Bone marrow (tissue), 2 donors: ENCODE data around the gene RBM15.
A peak's percentile ranks its signal among the peaks of the same experiment; 100 is the strongest.

ENCODE experiments used
- DNase-seq, 2 donors: peaks; one replicate each; lab custom pipeline; 2025; lab: John Stamatoyannopoulos, UW

RBM15 gene

DNA sequence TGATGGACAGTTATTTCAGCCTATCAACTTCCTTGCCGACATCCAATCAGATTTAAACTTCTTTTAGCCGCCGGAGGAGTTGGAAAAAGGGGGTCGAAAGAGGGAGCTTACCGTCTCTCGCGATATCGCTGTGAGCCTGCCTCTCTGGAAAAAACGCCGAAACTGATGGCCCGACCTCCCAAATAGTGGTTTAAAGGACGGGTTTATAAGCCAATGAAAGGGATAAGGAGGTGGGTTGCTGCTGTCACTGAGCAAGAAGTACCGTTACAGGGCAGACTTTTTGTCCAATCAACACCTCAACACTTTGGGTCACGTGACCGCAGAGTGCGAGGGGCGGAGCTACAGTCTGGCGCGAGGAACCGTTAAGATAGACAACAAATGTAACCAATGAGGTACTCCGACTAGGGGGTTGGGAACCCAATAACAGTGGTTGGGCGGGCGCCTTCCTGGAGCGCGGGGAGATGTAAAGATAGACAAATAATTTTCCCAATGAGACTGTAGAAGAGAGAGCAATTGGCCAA is at the start of gene RBM15:
TSS of gene RBM15 (plus strand) at position 492 of the 521 bp plus-strand sequence. CDS start at position 521, 29 bp downstream.
- peak; percentile 94 to 100 for DNase-seq

- DNase-seq, result no peak
These were observed 47.7 kb upstream of the RBM15 start for GRCh38 chr1:110291241-110292030.

DNA sequence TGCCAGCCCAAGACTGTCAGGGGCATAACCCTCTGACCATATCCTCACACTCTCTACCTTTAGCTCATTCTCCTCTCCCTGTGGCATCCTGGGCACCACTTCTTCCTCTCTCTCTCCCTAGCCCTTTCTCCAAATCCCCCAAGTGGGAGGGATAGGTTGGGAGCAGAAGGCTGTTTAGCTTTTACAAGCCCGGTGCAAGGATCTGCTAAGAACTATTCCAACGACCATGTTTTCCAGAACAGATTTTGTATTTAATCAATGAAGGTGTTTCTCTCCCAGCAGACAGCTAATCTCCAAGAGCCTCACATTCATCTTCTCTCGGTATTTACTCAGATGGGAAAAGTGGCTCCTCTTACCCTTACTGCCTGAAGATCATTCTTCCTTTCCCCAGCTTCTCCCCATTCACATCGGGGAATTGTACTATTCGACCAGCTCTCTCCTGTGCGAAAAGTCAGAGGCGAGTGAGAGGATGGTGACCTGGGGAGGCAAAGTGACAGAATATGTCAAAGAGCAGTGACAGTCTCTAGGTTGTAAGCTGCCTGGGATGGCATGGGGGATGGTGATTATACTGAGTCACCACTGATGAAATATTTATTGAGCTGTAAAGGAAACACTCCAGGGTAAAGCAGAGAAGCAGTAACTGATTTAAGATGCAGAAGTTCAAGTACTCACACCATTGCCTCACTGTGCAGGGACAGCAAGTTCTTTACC is 47.0 kb upstream of the RBM15 start:
- DNase-seq, result no peak

DNA sequence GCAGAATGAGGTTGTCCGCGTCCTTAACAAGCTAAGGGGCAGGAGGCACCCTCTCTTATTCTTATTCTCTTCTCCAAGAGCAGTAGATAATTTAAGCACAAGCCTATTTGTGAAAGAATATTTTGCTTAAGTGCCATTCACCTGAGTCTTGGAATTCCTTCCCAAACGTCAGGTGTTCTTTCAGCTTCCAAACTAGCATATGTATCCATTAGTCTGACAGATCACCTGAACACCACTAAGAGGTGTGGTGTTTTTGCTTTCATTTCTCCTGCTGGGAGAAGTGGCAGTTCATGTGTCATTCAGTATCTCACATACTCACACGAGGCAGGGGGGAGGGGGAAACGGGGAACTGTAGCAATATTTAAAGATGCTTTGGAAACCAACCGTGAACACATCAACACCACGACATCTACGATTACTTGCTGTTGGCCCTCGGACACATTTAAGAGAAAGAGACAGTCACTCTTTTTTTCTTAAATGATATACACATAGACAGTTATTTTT is 45.5 kb upstream of the RBM15 start:
- DNase-seq, result no peak

- no peak for DNase-seq
These were observed 44.9 kb upstream of the RBM15 start for GRCh38 chr1:110294308-110294707.

DNA sequence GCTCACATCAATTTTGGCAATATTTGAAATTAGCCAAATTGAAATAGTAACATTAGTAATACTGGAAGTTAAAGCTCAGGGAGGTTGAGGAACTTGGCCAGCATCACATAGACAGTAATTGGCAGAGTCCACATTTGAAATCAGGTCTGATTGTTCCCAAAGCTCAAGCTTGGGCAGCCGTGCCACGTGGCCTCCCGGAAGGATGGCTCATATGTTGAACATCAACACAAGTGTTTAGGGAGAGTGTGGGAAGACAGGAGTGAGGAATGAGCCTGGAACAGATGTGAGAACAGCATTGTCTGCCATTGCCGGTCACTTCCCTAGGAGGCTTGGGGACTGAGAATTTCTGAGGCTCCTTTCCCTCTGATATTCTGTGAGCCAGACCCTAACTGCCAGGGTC is 40.2 kb upstream of the RBM15 start:
- DNase-seq, result no peak

GRCh38 chr1:110300412-110301085 is 38.6 kb upstream of the RBM15 start:
- no peak for DNase-seq

DNA sequence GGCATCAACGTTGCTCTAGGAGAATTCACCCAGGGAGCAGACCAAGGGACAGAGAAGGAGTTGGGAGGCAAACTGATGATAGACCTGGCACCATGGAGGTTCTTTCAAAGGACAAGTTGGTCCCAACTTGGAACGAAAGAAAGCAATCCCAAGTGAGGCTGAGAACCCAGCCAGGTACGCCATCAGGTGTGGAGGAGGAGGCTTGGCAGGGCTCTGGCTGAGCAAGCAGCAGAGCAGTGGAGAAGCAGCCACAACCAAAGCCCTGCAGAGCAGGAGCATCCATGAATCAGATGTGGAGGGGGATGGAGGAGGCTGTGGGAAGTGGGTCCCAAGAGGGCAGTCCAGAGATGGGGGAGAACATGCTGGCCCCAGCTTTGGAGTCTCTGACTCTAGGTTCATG is 36.3 kb upstream of the RBM15 start:
- no peak for DNase-seq

DNA sequence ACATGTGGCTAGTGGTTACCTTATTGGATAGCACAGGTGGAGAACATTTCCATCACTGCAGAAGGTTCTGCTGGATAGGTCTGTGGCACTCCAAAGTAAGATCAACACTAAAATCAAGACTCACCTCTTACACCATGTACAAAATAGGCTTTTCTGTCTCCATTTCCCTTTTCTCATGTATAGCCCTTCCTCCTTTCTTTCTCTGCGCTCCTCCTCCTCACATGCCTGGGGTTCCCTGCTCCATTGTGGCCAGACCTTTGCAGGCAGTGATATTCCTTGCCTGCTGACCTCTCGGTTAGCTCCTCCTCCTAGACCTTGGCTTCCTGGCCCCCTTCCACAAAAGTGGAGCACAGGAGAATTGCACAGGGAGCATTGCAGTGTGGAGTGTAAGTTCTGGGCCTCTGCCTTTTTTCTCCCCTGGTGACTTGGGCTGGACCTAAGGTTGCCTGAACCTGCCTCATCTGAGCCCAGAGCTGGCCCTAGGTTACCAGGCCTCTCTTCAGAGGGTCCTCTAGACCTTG is 33.2 kb upstream of the RBM15 start:
- DNase-seq, result no peak

- DNase-seq, result no peak
These were observed 31.8 kb upstream of the RBM15 start for GRCh38 chr1:110307239-110307974.

GRCh38 chr1:110308247-110308646 is 30.9 kb upstream of the RBM15 start:
- DNase-seq, result no peak

DNA sequence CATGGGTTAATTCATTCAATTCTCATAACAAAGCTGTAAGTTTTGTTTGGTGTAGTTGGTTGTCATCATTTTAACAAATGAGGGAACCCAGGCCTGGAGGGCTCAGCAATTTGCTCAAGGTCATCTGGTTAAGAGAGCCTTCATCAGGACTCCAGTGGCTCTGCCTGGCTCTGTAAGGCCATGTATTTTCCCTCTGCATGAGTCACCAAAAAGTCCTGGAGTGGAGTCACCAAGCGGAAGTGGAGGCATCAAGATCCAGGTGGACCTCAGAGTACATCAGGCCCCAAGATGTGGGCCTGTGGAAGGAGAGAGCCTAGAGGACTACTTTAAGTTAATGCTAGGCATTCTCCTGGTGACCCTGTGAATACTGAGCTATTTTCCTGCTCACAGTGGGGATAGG is 30.0 kb upstream of the RBM15 start:
- no peak for DNase-seq

- DNase-seq, result no peak
These were observed 29.4 kb upstream of the RBM15 start for GRCh38 chr1:110309767-110310166.

DNA sequence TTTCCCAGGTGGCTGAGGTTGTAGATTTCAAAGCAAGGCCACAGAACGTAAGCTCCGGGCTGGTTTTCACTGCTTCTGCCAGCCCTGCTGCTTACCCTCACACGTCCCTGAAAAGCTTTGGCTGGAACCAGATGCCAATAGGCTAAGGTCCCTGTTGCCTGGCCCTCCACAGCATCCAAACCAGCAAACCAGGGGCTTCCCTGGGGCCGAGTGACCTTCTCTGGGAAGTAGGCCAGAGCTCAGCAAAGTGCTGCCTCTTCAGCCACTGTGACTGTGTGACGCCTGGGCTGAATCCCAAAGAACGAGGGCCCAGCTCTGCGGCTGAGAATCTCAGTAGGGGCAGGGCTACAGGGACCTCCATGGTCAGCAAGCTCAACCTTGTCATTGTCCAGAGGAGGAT is 28.9 kb upstream of the RBM15 start:
- DNase-seq, result no peak

- DNase-seq, result peak; percentile 26 to 34
These were observed 26.7 kb upstream of the RBM15 start for GRCh38 chr1:110312188-110313121.

GRCh38 chr1:110316735-110317134 is 22.4 kb upstream of the RBM15 start:
- DNase-seq, result no peak

DNA sequence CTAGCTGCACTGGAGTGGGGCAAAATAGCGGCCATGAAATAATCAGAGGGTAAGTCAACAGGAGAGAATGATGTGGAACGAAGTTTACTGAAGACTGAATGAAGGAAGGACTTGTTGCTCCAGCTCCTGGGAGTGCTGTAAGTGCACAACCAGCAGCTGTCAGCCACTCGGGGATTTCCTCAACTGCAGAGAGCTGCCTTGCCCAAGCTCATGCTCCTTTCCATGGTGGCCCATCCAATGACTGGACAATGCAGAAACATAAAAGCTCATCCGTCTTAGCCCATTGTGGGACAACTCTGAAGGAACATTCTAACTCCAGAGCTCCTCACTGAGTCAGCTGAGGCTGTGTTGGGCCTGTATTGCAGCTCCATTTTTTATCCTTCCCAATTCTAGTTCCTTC is 21.1 kb upstream of the RBM15 start:
- DNase-seq, result no peak

DNA sequence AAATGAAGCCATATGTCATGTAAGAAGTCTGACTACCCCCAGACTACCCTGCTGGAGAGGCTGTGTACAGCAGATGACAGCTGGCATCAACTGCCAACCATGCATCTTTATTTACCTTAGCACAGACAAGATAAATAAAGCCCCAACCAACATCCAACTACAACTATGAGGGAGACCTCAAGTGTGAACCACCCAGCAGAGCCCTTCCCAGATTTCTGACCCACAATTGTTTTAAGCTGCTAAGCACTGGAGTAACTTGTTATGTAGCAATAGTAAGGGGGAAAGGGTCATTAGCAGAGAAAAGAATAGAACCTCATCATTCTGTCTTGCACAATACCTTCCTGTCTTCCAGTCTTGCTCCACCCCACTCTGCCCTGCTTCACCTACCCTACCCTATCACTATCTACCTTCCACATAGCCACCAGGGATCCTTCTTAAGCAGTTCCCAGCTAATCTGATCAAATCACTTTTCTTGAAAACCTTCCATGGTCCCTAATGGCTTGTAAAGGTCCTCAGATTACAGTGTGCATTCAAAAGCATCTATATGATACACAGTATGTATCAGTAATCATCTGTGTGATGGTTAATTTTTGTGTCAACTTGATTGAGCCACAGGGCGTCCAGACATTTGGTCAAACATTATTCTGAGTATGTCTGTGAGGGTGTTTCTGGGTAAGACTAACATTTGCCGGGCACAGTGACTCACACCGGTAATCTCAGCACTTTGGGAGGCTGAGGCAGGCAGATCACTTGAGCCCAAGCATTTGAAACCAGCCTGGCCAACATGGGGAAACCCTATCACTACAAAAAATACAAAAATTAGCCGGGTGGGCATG is 19.6 kb upstream of the RBM15 start:
- no peak for DNase-seq

- DNase-seq, result no peak
These were observed 19.0 kb upstream of the RBM15 start for GRCh38 chr1:110320168-110320518.

DNA sequence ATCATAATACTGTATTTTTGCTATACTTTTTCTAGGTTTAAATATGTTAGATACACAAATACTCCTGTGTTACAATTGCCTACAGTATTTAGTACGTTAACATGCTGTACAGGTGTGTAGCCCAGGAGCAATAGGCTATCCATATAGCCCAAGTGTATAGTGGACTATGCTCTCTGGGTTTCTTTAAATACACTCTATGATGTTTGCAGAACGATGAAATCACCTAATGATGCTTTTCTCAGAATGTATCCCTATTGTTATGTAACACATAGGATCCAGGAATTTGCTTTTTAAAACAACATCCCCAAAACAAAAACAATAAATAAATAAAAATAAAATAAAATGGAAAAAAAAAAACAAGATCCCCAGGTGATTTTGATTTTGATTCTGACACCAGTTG is 18.1 kb upstream of the RBM15 start:
- DNase-seq, result no peak
